ES-I3 (cell line): ENCODE data around the gene HOXB1.

Experiments
- H3K36me3 ChIP-seq: 2 replicates; pipeline ENCODE4 v1.6.1; 2013; ENCODE audit warnings: mild to moderate bottlenecking, low read length, control low read depth, moderate library complexity; ENCODE audit not compliant: insufficient read depth
- H3K4me1 ChIP-seq: 2 replicates; pipeline ENCODE4 v1.6.1; 2013; ENCODE audit warnings: mild to moderate bottlenecking, control low read depth, low read length; ENCODE audit not compliant: insufficient read depth
- H3K9ac ChIP-seq: 2 replicates; pipeline ENCODE4 v1.6.1; 2013; ENCODE audit warnings: low read depth, mild to moderate bottlenecking, low read length, moderate library complexity
- H3K9me3 ChIP-seq: 2 replicates; pipeline ENCODE4 v1.6.1; 2013; ENCODE audit warnings: mild to moderate bottlenecking, low read length, moderate library complexity; ENCODE audit not compliant: control insufficient read depth, insufficient read depth

The HOXB1 gene

GRCh38 chr17:48499735-48500434 is 30.9 kb downstream of the HOXB1 start:
- H3K9ac ChIP-seq: no peak overlapping the region
- peaks cover 19% of the 10 kb centered on the region; the same call in 1 of the 2 replicates for H3K4me1 ChIP-seq
- no peaks in the 10 kb centered on the region for H3K36me3 ChIP-seq
- no peaks in the 10 kb centered on the region for H3K9me3 ChIP-seq

GRCh38 chr17:48499248-48499647 is 31.6 kb downstream of the HOXB1 start:
- Histone ChIP-seq H3K9me3 (no peaks in the 10 kb centered on the region), H3K4me1 (peaks cover 15% of the 10 kb centered on the region; the same call in 1 of the 2 replicates), H3K36me3 (no peaks in the 10 kb centered on the region), H3K9ac (no peak overlapping the region)

- no peaks in the 10 kb centered on the region for H3K9me3 ChIP-seq
- H3K36me3 ChIP-seq: no peaks in the 10 kb centered on the region
- peaks cover 10% of the 10 kb centered on the region; the same call in 1 of the 2 replicates for H3K4me1 ChIP-seq
- H3K9ac ChIP-seq: no peak overlapping the region
Observed at GRCh38 chr17:48498164-48498850, 32.5 kb downstream of the HOXB1 start.

- Histone ChIP-seq H3K9me3 (no peaks in the 10 kb centered on the region), H3K9ac (no peak overlapping the region), H3K36me3 (no peaks in the 10 kb centered on the region), H3K4me1 (peaks cover 10% of the 10 kb centered on the region)
Observed at GRCh38 chr17:48497103-48497502, 33.7 kb downstream of the HOXB1 start.

- Histone ChIP-seq H3K9me3 (no peaks in the 10 kb centered on the region), H3K36me3 (no peaks in the 10 kb centered on the region), H3K9ac (no peak overlapping the region), H3K4me1 (peaks cover 17% of the 10 kb centered on the region)
Observed at GRCh38 chr17:48494335-48494734, 36.5 kb downstream of the HOXB1 start.

GRCh38 chr17:48492401-48493298 is 38.2 kb downstream of the HOXB1 start:
- Histone ChIP-seq H3K9me3 (no peaks in the 10 kb centered on the region), H3K9ac (peak overlapping the region; percentile 53; the same call in 1 of the 2 replicates), H3K36me3 (no peaks in the 10 kb centered on the region), H3K4me1 (peaks cover 10% of the 10 kb centered on the region)

- no peaks in the 10 kb centered on the region for H3K36me3 ChIP-seq
- peaks cover 8% of the 10 kb centered on the region for H3K4me1 ChIP-seq
- H3K9me3 ChIP-seq: no peaks in the 10 kb centered on the region
- no peak overlapping the region for H3K9ac ChIP-seq
Observed at GRCh38 chr17:48491527-48492273, 39.1 kb downstream of the HOXB1 start.

GRCh38 chr17:48490451-48490892 is 40.3 kb downstream of the HOXB1 start:
- no peak overlapping the region for H3K9ac ChIP-seq

GRCh38 chr17:48489781-48490180 is 41.0 kb downstream of the HOXB1 start:
- peaks cover 10% of the 10 kb centered on the region for H3K4me1 ChIP-seq
- no peaks in the 10 kb centered on the region for H3K9me3 ChIP-seq
- no peaks in the 10 kb centered on the region for H3K36me3 ChIP-seq
- H3K9ac ChIP-seq: no peak overlapping the region

More at GRCh38 chr17:48490451-48490892, 40.3 kb downstream of the HOXB1 start:
- Histone ChIP-seq H3K9me3 (no peaks in the 10 kb centered on the region), H3K36me3 (no peaks in the 10 kb centered on the region), H3K4me1 (peaks cover 10% of the 10 kb centered on the region)

GRCh38 chr17:48488548-48489106 is 42.2 kb downstream of the HOXB1 start:
- no peaks in the 10 kb centered on the region for H3K9me3 ChIP-seq
- peaks cover 19% of the 10 kb centered on the region for H3K4me1 ChIP-seq
- H3K9ac ChIP-seq: no peak overlapping the region
- no peaks in the 10 kb centered on the region for H3K36me3 ChIP-seq

GRCh38 chr17:48487221-48487620 is 43.6 kb downstream of the HOXB1 start:
- Histone ChIP-seq H3K4me1 (peaks cover 23% of the 10 kb centered on the region), H3K9me3 (no peaks in the 10 kb centered on the region), H3K9ac (no peak overlapping the region), H3K36me3 (no peaks in the 10 kb centered on the region)

- Histone ChIP-seq H3K9ac (no peak overlapping the region), H3K4me1 (peaks cover 23% of the 10 kb centered on the region)
Observed at GRCh38 chr17:48486557-48486956, 44.3 kb downstream of the HOXB1 start.

GRCh38 chr17:48484850-48485249 is 46.0 kb downstream of the HOXB1 start:
- H3K9ac ChIP-seq: no peak overlapping the region
- H3K4me1 ChIP-seq: peaks cover 17% of the 10 kb centered on the region
- no peaks in the 10 kb centered on the region for H3K36me3 ChIP-seq
- no peaks in the 10 kb centered on the region for H3K9me3 ChIP-seq

More at GRCh38 chr17:48486557-48486956, 44.3 kb downstream of the HOXB1 start:
- Histone ChIP-seq H3K9me3 (no peaks in the 10 kb centered on the region), H3K36me3 (no peaks in the 10 kb centered on the region)
